ENCODE measurements around the gene KLHL8. TPM values are rescaled to one million over a fixed set of nuclear protein-coding genes. Genes with fewer than 3 reads are reported as not detected.

Gene KLHL8
- total RNA-seq, 1 experiment from 2014 or later, result 24.2 TPM

DNA sequence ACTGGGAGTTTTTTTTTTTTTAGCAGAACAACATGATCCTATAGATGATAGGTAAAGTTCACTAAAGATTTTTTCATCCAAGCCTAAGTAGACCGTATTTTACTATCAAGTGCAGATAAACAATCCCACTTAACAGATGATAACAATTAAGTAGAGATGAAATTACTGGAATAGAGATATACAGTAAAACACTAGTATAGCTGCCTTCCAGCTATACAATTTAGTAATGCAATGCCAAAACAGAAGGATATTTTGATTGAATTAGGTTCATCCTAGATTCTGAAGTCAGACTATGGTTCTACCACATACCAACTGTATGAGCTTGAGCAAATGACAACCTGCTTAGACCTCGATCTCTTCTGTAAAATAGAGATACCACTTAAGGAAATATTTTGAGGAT lies 24.3 kb downstream of the KLHL8 start:
- no peak overlapping the region for H3K9ac ChIP-seq (ENCODE audit: low read length)
- H4K20me1 ChIP-seq (ENCODE audit: insufficient read depth), result peaks cover 5% of the 10 kb centered on the region; the same call in 1 of the 2 replicates
- TF ChIP-seq ZNF274 (IDR thresholded peaks at IDR 0.05; ENCODE audit: low read depth, low read length) (no peak), EZH2 (IDR thresholded peaks at IDR 0.05) (no peak), FOSL1 (IDR thresholded peaks at IDR 0.05; ENCODE audit: low read depth) (no peak), YY1 (IDR thresholded peaks at IDR 0.05; ENCODE audit: extremely low read depth, insufficient replicate concordance, low read depth, low read length) (no peak), POLR2A (IDR thresholded peaks at IDR 0.05; ENCODE audit: borderline replicate concordance, extremely low read depth, insufficient read depth, insufficient read length) (no peak), RAD21 (IDR thresholded peaks at IDR 0.05; ENCODE audit: low read depth) (no peak), EZH2phosphoT487 (IDR thresholded peaks at IDR 0.05; ENCODE audit: borderline replicate concordance) (no peak), EGR1 (IDR thresholded peaks at IDR 0.05; ENCODE audit: low read depth) (no peak), ELF1 (IDR thresholded peaks at IDR 0.05; ENCODE audit: borderline replicate concordance, low read depth) (no peak), ZFX (IDR thresholded peaks at IDR 0.05) (no peak)
- TF ChIP-seq, protein P1, sequence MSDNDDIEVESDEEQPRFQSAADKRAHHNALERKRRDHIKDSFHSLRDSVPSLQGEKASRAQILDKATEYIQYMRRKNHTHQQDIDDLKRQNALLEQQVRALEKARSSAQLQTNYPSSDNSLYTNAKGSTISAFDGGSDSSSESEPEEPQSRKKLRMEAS (IDR thresholded peaks at IDR 0.05), result no peak
- TF ChIP-seq, protein P2, sequence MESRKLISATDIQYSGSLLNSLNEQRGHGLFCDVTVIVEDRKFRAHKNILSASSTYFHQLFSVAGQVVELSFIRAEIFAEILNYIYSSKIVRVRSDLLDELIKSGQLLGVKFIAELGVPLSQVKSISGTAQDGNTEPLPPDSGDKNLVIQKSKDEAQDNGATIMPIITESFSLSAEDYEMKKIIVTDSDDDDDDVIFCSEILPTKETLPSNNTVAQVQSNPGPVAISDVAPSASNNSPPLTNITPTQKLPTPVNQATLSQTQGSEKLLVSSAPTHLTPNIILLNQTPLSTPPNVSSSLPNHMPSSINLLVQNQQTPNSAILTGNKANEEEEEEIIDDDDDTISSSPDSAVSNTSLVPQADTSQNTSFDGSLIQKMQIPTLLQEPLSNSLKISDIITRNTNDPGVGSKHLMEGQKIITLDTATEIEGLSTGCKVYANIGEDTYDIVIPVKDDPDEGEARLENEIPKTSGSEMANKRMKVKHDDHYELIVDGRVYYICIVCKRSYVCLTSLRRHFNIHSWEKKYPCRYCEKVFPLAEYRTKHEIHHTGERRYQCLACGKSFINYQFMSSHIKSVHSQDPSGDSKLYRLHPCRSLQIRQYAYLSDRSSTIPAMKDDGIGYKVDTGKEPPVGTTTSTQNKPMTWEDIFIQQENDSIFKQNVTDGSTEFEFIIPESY (IDR thresholded peaks at IDR 0.05; ENCODE audit: extremely low read depth, insufficient replicate concordance, low read length), result no peak
- TF ChIP-seq, protein P3, sequence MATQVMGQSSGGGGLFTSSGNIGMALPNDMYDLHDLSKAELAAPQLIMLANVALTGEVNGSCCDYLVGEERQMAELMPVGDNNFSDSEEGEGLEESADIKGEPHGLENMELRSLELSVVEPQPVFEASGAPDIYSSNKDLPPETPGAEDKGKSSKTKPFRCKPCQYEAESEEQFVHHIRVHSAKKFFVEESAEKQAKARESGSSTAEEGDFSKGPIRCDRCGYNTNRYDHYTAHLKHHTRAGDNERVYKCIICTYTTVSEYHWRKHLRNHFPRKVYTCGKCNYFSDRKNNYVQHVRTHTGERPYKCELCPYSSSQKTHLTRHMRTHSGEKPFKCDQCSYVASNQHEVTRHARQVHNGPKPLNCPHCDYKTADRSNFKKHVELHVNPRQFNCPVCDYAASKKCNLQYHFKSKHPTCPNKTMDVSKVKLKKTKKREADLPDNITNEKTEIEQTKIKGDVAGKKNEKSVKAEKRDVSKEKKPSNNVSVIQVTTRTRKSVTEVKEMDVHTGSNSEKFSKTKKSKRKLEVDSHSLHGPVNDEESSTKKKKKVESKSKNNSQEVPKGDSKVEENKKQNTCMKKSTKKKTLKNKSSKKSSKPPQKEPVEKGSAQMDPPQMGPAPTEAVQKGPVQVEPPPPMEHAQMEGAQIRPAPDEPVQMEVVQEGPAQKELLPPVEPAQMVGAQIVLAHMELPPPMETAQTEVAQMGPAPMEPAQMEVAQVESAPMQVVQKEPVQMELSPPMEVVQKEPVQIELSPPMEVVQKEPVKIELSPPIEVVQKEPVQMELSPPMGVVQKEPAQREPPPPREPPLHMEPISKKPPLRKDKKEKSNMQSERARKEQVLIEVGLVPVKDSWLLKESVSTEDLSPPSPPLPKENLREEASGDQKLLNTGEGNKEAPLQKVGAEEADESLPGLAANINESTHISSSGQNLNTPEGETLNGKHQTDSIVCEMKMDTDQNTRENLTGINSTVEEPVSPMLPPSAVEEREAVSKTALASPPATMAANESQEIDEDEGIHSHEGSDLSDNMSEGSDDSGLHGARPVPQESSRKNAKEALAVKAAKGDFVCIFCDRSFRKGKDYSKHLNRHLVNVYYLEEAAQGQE (IDR thresholded peaks at IDR 0.05; ENCODE audit: low read depth), result no peak
- no TSS peak for BruUV-seq (replicated peaks)
- no peak overlapping the region for H3K27ac ChIP-seq (ENCODE audit: low read depth, low read length)
- H3K4me1 ChIP-seq (ENCODE audit: control insufficient read depth in 1 of 2, insufficient read depth in 2 of 2, low read length in 2 of 2), result no peaks in the 10 kb centered on the region
- ChIA-PET RAD21 (ENCODE audit: low non-redundant PET in 1 of 2, low total read pairs in 2 of 2, uncharacterized antibody in 2 of 2, unreplicated experiment in 2 of 2) (no interaction called here), CTCF (no interaction called here), POLR2A (interaction anchor here (1.5 kb wide), 1 partner anchor 23 kb away, joined by 3 read pairs; no protein-coding TSS in a partner anchor)
- DNase-seq (ENCODE audit: low read depth, low spot score) (no peak), ATAC-seq (no peak)
- no peaks in the 10 kb centered on the region for H3K27me3 ChIP-seq (ENCODE audit: insufficient read depth, low read length)
- no peak overlapping the region for H3K4me3 ChIP-seq (replicated peaks in 1 of 2; ENCODE audit: low read depth in 1 of 2, low read length in 2 of 2)
- intact Hi-C loops (cut with micrococcal nuclease), result no loop called here
- H3K9me3 ChIP-seq (ENCODE audit: control insufficient read depth in 1 of 2, insufficient read depth in 1 of 2, low read depth in 1 of 2, low read length in 2 of 2), result no peaks in the 10 kb centered on the region
- peaks cover 52% of the 10 kb centered on the region for H3K79me2 ChIP-seq (ENCODE audit: insufficient read depth, low read length)
- no peaks in the 10 kb centered on the region for H3K9me2 ChIP-seq (ENCODE audit: insufficient read depth)
- H3K4me2 ChIP-seq (ENCODE audit: low read length), result no peak overlapping the region
- H2AFZ ChIP-seq (ENCODE audit: low read depth, low read length, poor library complexity, severe bottlenecking), result no peak overlapping the region
- no peaks in the 10 kb centered on the region for H3K36me3 ChIP-seq (ENCODE audit: control insufficient read depth in 1 of 2, insufficient read depth in 2 of 2, low read length in 2 of 2)

All from HCT116 (cell line).